C4-2B (cell line): ENCODE results near the gene PRAMEF18.
"Not testable (repeated sequence)": the region's sequence is repeated elsewhere in the genome, so short reads cannot be mapped to it uniquely, and the experiment has no call there.

Source experiments
- H3K27ac ChIP-seq: fragments of 450-650 bp; 2 replicates; pipeline ENCODE4 v1.5.1; 2017
- ZFX ChIP-seq: fragments of 450-650 bp; IDR thresholded peaks from 2 replicates; pipeline ENCODE4 v1.6.1; 2017
- TF ChIP-seq, protein P1 (sequence below): fragments of 450-650 bp; conservative IDR thresholded peaks from 2 replicates; pipeline ENCODE4 v1.5.1; 2017; ENCODE audit warnings: mild to moderate bottlenecking

PRAMEF18 gene

GRCh38 chr1:13224480-13225060, 1.4 kb downstream of the PRAMEF18 start:
- H3K27ac ChIP-seq, result no peak overlapping the region
- TF ChIP-seq, protein P1, sequence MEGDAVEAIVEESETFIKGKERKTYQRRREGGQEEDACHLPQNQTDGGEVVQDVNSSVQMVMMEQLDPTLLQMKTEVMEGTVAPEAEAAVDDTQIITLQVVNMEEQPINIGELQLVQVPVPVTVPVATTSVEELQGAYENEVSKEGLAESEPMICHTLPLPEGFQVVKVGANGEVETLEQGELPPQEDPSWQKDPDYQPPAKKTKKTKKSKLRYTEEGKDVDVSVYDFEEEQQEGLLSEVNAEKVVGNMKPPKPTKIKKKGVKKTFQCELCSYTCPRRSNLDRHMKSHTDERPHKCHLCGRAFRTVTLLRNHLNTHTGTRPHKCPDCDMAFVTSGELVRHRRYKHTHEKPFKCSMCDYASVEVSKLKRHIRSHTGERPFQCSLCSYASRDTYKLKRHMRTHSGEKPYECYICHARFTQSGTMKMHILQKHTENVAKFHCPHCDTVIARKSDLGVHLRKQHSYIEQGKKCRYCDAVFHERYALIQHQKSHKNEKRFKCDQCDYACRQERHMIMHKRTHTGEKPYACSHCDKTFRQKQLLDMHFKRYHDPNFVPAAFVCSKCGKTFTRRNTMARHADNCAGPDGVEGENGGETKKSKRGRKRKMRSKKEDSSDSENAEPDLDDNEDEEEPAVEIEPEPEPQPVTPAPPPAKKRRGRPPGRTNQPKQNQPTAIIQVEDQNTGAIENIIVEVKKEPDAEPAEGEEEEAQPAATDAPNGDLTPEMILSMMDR, result no peak
- TF ChIP-seq ZFX, result no peak

DNA sequence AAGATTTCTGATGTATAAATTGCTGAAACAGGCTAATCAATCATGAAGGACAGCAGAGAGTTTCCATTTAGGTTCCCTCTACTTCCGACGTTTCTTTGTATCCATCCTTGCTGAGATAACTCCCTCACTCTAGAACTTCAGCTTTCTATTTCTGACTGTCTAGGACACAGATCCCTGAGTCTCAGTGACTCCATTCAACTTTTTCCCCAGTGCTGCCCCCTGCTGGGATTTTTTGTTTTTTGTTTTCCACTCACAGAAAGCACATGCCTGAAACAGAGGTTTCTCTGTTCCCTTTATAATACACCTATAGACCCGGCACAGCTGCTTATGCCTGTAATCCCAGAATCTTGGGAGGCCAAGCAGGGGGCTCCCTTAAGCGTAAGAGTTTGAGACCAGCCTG, 3.2 kb downstream of the PRAMEF18 start:
- H3K27ac ChIP-seq, result not testable (repeated sequence)

GRCh38 chr1:13219203-13219602, 6.8 kb downstream of the PRAMEF18 start:
- not testable (repeated sequence) for H3K27ac ChIP-seq

DNA sequence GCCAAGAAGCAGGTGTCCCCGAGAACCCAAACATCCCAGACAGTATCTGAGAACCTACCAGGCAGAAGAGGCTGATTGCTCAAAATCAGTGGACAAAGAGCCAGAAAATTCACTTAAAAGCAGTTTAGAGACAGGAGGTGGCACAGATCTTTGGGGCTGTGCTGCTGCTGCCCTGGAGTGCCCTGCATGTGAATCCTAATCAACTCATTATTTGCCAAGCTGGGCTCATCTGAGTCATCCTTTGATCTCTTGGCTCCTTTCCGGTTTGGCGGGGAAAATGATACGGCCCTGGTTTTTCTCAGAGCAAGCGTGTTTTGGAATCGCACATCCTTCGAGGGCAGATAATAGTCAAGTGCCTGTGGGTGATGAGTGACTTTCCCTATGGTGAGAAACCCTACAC, 9.3 kb downstream of the PRAMEF18 start:
- not testable (repeated sequence) for H3K27ac ChIP-seq

- H3K27ac ChIP-seq, result not testable (repeated sequence)
Measured at GRCh38 chr1:13208712-13209111, 17.2 kb downstream of the PRAMEF18 start.

DNA sequence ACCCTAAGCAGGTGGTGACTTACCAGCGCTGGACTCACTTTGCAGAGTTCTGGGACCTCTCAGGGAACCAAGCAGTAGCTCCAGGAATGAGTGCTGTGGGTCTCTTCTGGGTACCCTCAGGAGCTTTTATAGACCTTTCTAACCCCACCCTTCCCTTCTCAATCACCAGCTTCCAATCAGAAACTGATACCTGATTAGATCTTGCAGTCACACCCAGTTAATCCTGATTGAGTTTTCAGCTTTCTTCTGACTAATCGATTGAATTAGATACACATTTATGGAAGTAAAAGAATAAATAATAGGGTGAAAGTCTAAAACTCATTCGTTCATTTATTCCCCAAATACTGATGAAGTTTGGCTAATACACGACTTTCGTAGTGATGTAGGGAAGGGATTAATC, 24.6 kb downstream of the PRAMEF18 start, which contains the start of gene PRAMEF13:
PRAMEF13 (minus strand) TSS at position 101 of the 400 bp plus-strand sequence. CDS start 1,820 bp downstream, outside the sequence.
- H3K27ac ChIP-seq, result not testable (repeated sequence)
